Tibial nerve (tissue), 4 donors: ENCODE data around the gene SUN2. TPM values are rescaled to one million over a fixed set of nuclear protein-coding genes. Genes with fewer than 3 reads are reported as not detected.
A peak's percentile ranks its signal among the peaks of the same experiment; 100 is the strongest.

Source experiments
- DNase-seq, 2 donors: peaks; one replicate each; pipeline ENCODE4 v3.0.0-alpha.2; 2019; ENCODE audit warnings: low spot score in 2 of 2
- H3K27ac ChIP-seq, 4 donors: fragments of 200-600 bp; sonication (generic) in 3 of 4; one replicate each; pipeline ENCODE4 v1.5.1; 2017 to 2019; ENCODE audit warnings: mild to moderate bottlenecking in 1 of 4
- H3K27me3 ChIP-seq, 2 donors: fragments of 200-600 bp; sonication (generic) in 1 of 2; one replicate each; pipeline versions ENCODE4 v1.5.1 to v1.6.0; 2017 to 2019
- H3K36me3 ChIP-seq, 3 donors: fragments of 200-600 bp; sonication (generic); one replicate each; pipeline ENCODE4 v1.5.1; 2018 to 2019
- H3K4me1 ChIP-seq, 4 donors: fragments of 200-600 bp; sonication (generic) in 3 of 4; one replicate each; pipeline ENCODE4 v1.5.1; 2017 to 2019
- H3K4me3 ChIP-seq, 4 donors: fragments of 200-600 bp; sonication (generic) in 3 of 4; one replicate each; pipeline ENCODE4 v1.5.1; 2017 to 2019; ENCODE audit warnings: mild to moderate bottlenecking in 1 of 4, moderate library complexity in 1 of 4
- H3K9me3 ChIP-seq, 4 donors: fragments of 200-600 bp; sonication (generic) in 3 of 4; one replicate each; pipeline ENCODE4 v1.5.1; 2017 to 2019
- CTCF ChIP-seq, 5 experiments: fragments of 200-600 bp in 3 of 5; fragments of 450-650 bp in 2 of 5; sonication (generic) in 3 of 5; IDR thresholded peaks; one replicate each; pipeline ENCODE4 v1.5.1; 2016 to 2019; ENCODE audit warnings: antibody characterized with exemption in 5 of 5, mild to moderate bottlenecking in 3 of 5, moderate library complexity in 2 of 5
- EP300 ChIP-seq, 2 donors: sonication (generic); formaldehyde crosslinking; IDR thresholded peaks; one replicate each; pipeline ENCODE4 v1.6.1; 2017; ENCODE audit warnings: antibody characterized with exemption in 2 of 2, mild to moderate bottlenecking in 1 of 2
- POLR2A ChIP-seq, 2 donors: fragments of 450-650 bp; IDR thresholded peaks; one replicate each; pipeline ENCODE4 v1.6.1; 2017; ENCODE audit warnings: antibody characterized with exemption in 2 of 2, mild to moderate bottlenecking in 2 of 2, moderate library complexity in 2 of 2
- WGBS, 2 donors: methylation state at CpG; one replicate each; pipeline ENCODE4 v1.1.5; 2018; 5-methylcytosine and 5-hydroxymethylcytosine counted together
- total RNA-seq, 4 donors: library from RNA; depleted of rRNA; stranded (reverse); fragments of >200 nt; gene quantifications; one replicate each; pipeline ENCODE4 v1.1.0, GENCODE V29; 2016

Gene SUN2
- total RNA-seq, 4 donors from 2014 or later: 640 to 1,234 (median 846) TPM

GRCh38 chr22:38709306-38709705 is 46.5 kb downstream of the SUN2 start:
- H3K4me1 ChIP-seq: peaks cover 0 to 51% (median 30%) of the 10 kb centered on the region in 4 donors
- no peak for TF ChIP-seq POLR2A (IDR thresholded peaks at IDR 0.05)
- no peak for TF ChIP-seq CTCF (IDR thresholded peaks at IDR 0.05)
- TF ChIP-seq EP300 (IDR thresholded peaks at IDR 0.05): no peak
- WGBS, 2 donors: 66 to 79% methylated on average over 3 of the region's 3 CpGs

GRCh38 chr22:38707984-38708383 is 47.8 kb downstream of the SUN2 start:
- H3K27me3 ChIP-seq: no peaks in the 10 kb centered on the region
- TF ChIP-seq CTCF (IDR thresholded peaks at IDR 0.05) (no peak), POLR2A (IDR thresholded peaks at IDR 0.05) (no peak), EP300 (IDR thresholded peaks at IDR 0.05) (no peak)
- no peak overlapping the region for H3K27ac ChIP-seq
- H3K36me3 ChIP-seq: peaks cover 0 to 11% (median 0%) of the 10 kb centered on the region in 3 donors
- WGBS, 2 donors: 84 to 87% methylated on average over 3 of the region's 3 CpGs
- H3K4me1 ChIP-seq: peaks cover 0 to 40% (median 28%) of the 10 kb centered on the region in 4 donors
- no peaks in the 10 kb centered on the region for H3K9me3 ChIP-seq
- DNase-seq: no peak
- H3K4me3 ChIP-seq: no peak overlapping the region

More at GRCh38 chr22:38709306-38709705, 46.5 kb downstream of the SUN2 start:
- Histone ChIP-seq H3K27me3 (no peaks in the 10 kb centered on the region), H3K4me3 (no peak overlapping the region), H3K36me3 (peaks cover 0 to 11% (median 0%) of the 10 kb centered on the region in 3 donors), H3K27ac (no peak overlapping the region), H3K9me3 (no peaks in the 10 kb centered on the region)
- DNase-seq: no peak

- no peak for TF ChIP-seq EP300 (IDR thresholded peaks at IDR 0.05)
- no peak for TF ChIP-seq CTCF (IDR thresholded peaks at IDR 0.05)
- TF ChIP-seq POLR2A (IDR thresholded peaks at IDR 0.05): no peak
- peak overlapping the region in 2 of 4 donors; percentile 93 to 99 for H3K27ac ChIP-seq
- peaks cover 0 to 37% (median 26%) of the 10 kb centered on the region in 4 donors for H3K4me1 ChIP-seq
- 49 to 57% methylated on average over 2 of the region's 2 CpGs for WGBS, 2 donors
- H3K4me3 ChIP-seq: peak overlapping the region in 3 of 4 donors; percentile 66 to 96 (median 94)
- H3K9me3 ChIP-seq: no peaks in the 10 kb centered on the region
- no peak for DNase-seq
- H3K27me3 ChIP-seq: no peaks in the 10 kb centered on the region
- H3K36me3 ChIP-seq: peaks cover 0 to 11% (median 0%) of the 10 kb centered on the region in 3 donors
These were observed 48.5 kb downstream of the SUN2 start for GRCh38 chr22:38707346-38707745.

- no peaks in the 10 kb centered on the region for H3K27me3 ChIP-seq
- peaks cover 0 to 11% (median 0%) of the 10 kb centered on the region in 3 donors for H3K36me3 ChIP-seq
- 3% methylated on average over 4 of the region's 4 CpGs for WGBS, 2 donors
- H3K4me3 ChIP-seq: peak overlapping the region; percentile 66 to 100 (median 95)
- DNase-seq: no peak
- no peak for TF ChIP-seq CTCF (IDR thresholded peaks at IDR 0.05)
- TF ChIP-seq POLR2A (IDR thresholded peaks at IDR 0.05): no peak
- no peak for TF ChIP-seq EP300 (IDR thresholded peaks at IDR 0.05)
- H3K9me3 ChIP-seq: no peaks in the 10 kb centered on the region
- H3K27ac ChIP-seq: peak overlapping the region; percentile 93 to 99 (median 96)
- H3K4me1 ChIP-seq: peaks cover 0 to 38% (median 26%) of the 10 kb centered on the region in 4 donors
These were observed 49.0 kb downstream of the SUN2 start for GRCh38 chr22:38706901-38707195.

GRCh38 chr22:38706101-38706900 is 49.5 kb downstream of the SUN2 start:
- H3K27me3 ChIP-seq: no peaks in the 10 kb centered on the region
- peaks cover 0 to 11% (median 0%) of the 10 kb centered on the region in 3 donors for H3K36me3 ChIP-seq
- peak overlapping the region; percentile 93 to 99 (median 96) for H3K27ac ChIP-seq
- DNase-seq: peak in 1 of 2 donors; percentile 26
- H3K9me3 ChIP-seq: no peaks in the 10 kb centered on the region
- TF ChIP-seq EP300 (IDR thresholded peaks at IDR 0.05): peak in 1 of 2 donors; percentile 18
- no peak for TF ChIP-seq POLR2A (IDR thresholded peaks at IDR 0.05)
- TF ChIP-seq CTCF (IDR thresholded peaks at IDR 0.05): no peak
- peak overlapping the region; percentile 66 to 100 (median 95) for H3K4me3 ChIP-seq
- H3K4me1 ChIP-seq: peaks cover 0 to 43% (median 26%) of the 10 kb centered on the region in 4 donors
- WGBS, 2 donors: 1% methylated on average over 68 to 75 of the region's 80 CpGs
